ENCODE measurements around the gene ZNF90. TPM values are rescaled to one million over a fixed set of nuclear protein-coding genes. Genes with fewer than 3 reads are reported as not detected.
"Not testable (repeated sequence)": the region's sequence is repeated elsewhere in the genome, so short reads cannot be mapped to it uniquely, and the experiment has no call there.

ZNF90 gene
- total and polyA plus RNA-seq, 12 donors, result 0.26 to 3.8 (median 1.3) TPM

DNA sequence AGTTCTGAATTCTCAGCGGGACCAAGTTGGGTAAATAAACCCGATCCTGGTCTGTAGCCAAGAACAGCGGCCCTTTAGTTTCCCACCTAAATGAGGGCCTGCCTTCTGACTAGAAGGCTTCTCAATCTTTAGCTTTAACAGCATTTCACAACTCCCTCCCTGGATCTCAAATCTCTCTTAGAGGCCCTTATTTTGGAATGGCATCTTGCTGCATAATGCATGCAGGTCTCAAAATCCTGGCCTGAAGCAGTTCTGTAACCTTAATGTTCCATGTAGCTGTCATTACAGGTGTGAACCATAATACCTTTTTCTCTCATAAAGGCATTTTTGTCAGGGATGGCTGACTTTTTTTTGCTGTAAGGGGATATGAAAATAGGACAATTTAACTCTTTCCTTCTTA is 29.5 kb downstream of the ZNF90 start:
- no peak for TF ChIP-seq POLR2A (IDR thresholded peaks at IDR 0.05)
- TF ChIP-seq, protein P1, sequence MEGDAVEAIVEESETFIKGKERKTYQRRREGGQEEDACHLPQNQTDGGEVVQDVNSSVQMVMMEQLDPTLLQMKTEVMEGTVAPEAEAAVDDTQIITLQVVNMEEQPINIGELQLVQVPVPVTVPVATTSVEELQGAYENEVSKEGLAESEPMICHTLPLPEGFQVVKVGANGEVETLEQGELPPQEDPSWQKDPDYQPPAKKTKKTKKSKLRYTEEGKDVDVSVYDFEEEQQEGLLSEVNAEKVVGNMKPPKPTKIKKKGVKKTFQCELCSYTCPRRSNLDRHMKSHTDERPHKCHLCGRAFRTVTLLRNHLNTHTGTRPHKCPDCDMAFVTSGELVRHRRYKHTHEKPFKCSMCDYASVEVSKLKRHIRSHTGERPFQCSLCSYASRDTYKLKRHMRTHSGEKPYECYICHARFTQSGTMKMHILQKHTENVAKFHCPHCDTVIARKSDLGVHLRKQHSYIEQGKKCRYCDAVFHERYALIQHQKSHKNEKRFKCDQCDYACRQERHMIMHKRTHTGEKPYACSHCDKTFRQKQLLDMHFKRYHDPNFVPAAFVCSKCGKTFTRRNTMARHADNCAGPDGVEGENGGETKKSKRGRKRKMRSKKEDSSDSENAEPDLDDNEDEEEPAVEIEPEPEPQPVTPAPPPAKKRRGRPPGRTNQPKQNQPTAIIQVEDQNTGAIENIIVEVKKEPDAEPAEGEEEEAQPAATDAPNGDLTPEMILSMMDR (IDR thresholded peaks at IDR 0.05), result no peak
- intact Hi-C loops (cut with DNase I), result no loop called here
- H3K4me1 ChIP-seq (replicated peaks in 1 of 2), result no peaks in the 10 kb centered on the region
- no peak overlapping the region for H3K27ac ChIP-seq
- H3K9me3 ChIP-seq (replicated peaks in 1 of 3), result peaks cover 0 to 7% (median 0%) of the 10 kb centered on the region in 3 donors
- H3K4me3 ChIP-seq, result no peak overlapping the region
- WGBS, 4 donors, result 61 to 96% (median 89%) methylated on average over 3 of the region's 3 CpGs
- H3K36me3 ChIP-seq (replicated peaks in 1 of 2), result no peaks in the 10 kb centered on the region
- no peaks in the 10 kb centered on the region for H3K27me3 ChIP-seq
- no peak for DNase-seq

DNA sequence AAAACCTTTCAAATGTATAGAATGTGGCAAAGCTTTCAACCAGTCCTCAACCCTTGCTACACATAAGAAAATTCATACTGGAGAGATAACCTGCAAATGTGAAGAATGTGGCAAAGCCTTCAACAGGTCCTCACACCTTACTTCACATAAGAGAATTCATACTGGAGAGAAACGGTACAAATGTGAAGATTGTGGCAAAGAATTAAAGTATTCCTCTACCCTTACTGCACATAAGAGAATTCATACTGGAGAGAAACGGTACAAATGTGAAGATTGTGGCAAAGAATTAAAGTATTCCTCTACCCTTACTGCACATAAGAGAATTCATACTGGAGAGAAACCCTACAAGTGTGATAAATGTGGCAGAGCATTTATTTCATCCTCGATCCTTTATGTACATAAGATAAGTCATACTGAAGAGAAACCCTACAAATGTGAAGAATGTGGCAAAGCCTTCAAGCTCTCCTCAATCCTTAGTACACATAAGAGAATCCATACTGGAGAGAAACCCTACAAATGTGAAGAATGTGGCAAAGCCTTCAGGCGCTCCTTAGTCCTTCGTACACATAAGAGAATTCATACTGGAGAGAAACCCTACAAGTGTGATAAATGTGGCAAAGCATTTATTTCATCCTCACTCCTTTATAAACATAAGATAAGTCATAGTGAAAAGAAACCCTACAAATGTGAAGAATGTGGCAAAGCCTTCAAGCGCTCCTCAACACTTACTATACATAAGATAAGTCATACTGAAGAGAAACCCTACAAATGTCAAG is 40.5 kb downstream of the ZNF90 start:
- DNase-seq; H3K4me1 ChIP-seq (replicated peaks in 1 of 2); H3K27ac ChIP-seq; H3K36me3 ChIP-seq (replicated peaks in 1 of 2); H3K4me3 ChIP-seq; intact Hi-C loops (cut with DNase I); H3K27me3 ChIP-seq: not testable (repeated sequence)
- peaks cover 0 to 57% (median 19%) of the 10 kb centered on the region in 3 donors for H3K9me3 ChIP-seq (replicated peaks in 1 of 3)
- 91 to 96% (median 94%) methylated on average over 6 of the region's 6 CpGs for WGBS, 4 donors

DNA sequence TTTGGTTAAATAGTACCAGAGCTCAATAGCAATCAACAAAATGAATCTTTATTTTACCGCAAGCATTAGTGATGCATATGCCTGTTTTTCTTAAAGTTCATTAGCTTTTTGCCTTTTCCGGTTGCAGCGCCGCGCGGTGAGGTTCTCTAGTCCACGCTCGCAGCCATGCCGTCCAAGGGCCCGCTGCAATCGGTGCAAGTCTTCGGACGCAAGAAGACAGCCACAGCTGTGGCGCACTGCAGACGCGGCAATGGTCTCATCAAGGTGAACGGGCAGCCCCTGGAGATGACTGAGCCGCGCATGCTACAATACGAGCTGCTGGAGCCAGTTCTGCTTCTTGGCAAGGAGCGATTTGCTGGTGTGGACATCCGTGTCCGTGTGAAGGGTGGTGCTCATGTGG is 47.1 kb downstream of the ZNF90 start:
- no peaks in the 10 kb centered on the region for H3K4me1 ChIP-seq (replicated peaks in 1 of 2)
- no peak overlapping the region for H3K27ac ChIP-seq
- H3K27me3 ChIP-seq, result no peaks in the 10 kb centered on the region
- no peak overlapping the region for H3K4me3 ChIP-seq
- H3K36me3 ChIP-seq (replicated peaks in 1 of 2), result no peaks in the 10 kb centered on the region
- TF ChIP-seq, protein P1 (IDR thresholded peaks at IDR 0.05), result no peak
- TF ChIP-seq POLR2A (IDR thresholded peaks at IDR 0.05), result no peak
- H3K9me3 ChIP-seq (replicated peaks in 1 of 3), result peaks cover 0 to 37% (median 8%) of the 10 kb centered on the region in 3 donors
- no peak for DNase-seq
- intact Hi-C loops (cut with DNase I), result loop anchor here in 1 of 2 donors (5.0 kb wide), 1 partner anchor 472 kb away; no protein-coding TSS in a partner anchor
- WGBS, 4 donors, result 94 to 99% (median 96%) methylated on average over 23 of the region's 23 CpGs

DNA sequence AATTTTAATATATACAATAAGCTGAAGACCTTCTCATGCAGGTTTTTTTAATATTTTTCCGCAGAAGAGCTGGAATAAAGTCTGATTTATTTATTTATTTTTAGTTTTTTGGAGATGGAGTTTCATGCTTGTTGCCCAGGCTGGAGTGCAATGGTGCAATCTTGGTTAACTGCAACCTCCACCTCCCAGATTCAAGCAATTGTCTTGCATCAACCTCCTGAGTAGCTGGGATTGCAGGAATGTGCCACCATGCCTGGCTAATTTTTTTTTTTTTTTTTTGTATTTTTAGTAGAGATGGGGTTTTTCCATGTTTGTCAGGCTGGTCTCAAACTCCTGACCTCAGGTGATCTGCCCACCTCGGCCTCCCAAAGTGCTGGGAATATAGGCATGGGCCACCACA is 55.1 kb downstream of the ZNF90 start:
- intact Hi-C loops (cut with DNase I); H3K27ac ChIP-seq; H3K4me1 ChIP-seq (replicated peaks in 1 of 2); H3K36me3 ChIP-seq (replicated peaks in 1 of 2); H3K4me3 ChIP-seq; H3K27me3 ChIP-seq; DNase-seq: not testable (repeated sequence)
- H3K9me3 ChIP-seq (replicated peaks in 1 of 3), result peaks cover 0 to 19% (median 0%) of the 10 kb centered on the region in 3 donors
- 77 to 93% (median 84%) methylated on average over 2 of the region's 2 CpGs for WGBS, 4 donors

DNA sequence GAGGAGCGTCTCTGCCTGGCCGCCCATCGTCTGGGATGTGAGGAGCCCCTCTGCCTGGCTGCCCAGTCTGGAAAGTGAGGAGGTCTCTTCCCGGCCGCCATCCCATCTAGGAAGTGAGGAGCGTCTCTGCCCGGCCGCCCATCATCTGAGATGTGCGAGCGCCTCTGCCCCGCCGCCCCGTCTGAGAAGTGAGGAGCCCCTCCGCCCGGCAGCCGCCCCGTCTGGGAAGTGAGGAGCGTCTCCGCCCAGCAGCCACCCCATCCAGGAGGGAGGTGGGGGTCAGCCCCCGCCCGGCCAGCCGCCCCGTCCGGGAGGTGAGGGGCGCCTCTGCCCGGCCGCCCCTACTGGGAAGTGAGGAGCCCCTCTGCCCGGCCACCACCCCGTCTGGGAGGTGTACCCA is 59.9 kb downstream of the ZNF90 start:
- H3K9me3 ChIP-seq (replicated peaks in 1 of 3); H3K27me3 ChIP-seq; intact Hi-C loops (cut with DNase I); H3K27ac ChIP-seq; H3K4me3 ChIP-seq; DNase-seq; H3K36me3 ChIP-seq (replicated peaks in 1 of 2); H3K4me1 ChIP-seq (replicated peaks in 1 of 2): not testable (repeated sequence)
- WGBS, 4 donors, result 96 to 98% (median 96%) methylated on average over 9 to 25 of the region's 29 CpGs; no CpG with 5 or more reads in 1 of the 4 donors

Data from adrenal gland (tissue), 12 donors.